NCI-H1417 treated with DMSO at 0.1 percent for 48 hours (cell line): ENCODE results near the gene ACOT11.

Source experiments
- DNase-seq: peaks from one replicate; lab custom pipeline; 2025; lab: John Stamatoyannopoulos, UW

Gene ACOT11

DNA sequence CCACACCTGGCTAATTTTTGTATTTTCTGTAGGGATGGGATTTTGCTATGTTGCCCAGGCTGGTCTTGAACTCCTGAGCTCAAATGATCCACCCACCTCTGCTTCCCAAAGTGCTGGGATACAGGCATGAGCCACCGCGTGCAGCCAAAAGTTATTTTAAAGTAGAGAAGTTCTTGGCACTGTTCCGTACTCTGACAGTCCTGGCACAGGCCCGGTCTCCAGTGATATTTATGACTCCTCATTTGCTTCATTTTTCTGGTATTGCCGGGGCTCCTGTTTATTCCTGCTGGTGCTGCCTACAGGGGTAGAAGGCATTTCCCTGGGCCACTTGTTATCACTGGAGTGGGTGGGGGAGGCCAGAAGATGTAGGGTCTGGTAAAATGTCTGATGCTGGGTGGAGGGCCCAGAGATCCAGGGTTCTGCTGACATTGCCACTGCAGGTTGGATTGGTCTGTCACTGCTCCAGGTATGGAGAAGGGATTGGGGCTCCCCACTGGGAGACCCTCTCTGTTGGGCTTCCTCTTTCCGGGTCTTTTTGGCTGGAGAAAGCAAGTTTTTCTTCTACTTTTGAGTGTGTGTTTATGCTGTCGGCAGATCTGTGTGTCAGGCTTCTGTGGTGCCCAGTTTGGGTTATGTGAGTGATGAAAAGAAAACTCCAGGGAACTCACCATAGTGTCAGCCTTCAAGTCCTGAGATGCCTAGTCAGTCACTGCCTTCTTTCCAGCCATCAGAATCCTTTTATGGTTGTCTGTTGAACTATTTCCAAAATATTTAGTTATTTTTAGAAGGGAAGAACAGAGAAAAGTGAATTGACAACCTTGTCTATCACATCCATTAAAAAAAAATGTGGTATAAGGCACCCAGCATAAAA, 98.0 kb downstream of the ACOT11 start:
- no peak for DNase-seq

DNA sequence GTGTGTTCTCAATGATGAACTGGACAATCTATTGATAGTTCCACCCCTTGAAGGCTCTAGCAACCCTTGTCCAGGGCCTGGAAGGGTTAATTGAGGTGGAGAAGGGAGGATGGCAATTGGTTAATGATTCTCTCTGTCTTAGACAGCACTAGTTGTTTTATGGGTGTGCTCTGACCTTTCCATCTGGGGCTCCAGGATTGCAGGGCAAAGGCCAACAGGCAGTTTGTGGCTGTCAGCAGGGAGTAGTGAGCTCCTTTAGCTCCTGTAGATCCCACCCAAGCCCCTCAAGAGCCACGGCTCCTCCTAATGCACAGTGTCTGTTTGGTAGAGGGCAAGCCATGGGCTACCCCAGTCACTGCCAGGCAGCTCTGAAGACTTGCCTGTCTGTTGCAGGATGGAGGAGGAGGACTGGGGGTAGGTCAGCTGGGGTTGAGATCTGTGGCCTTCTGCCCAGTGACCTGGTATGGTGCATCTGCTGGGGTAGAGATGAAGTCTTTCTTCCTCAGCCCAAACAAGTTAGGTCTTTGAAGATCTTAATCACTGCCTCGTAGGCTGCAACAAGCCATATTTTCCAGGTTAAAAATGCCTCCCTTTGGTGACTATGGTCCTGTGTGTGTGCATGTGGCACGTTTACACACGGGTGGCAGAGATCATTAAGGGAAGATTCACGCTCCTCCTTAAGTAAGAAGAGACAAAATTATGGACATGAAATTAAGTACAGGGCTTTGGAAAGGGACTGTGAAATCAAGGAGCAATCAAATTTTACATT, 101.3 kb downstream of the ACOT11 start:
- DNase-seq, result no peak

DNA sequence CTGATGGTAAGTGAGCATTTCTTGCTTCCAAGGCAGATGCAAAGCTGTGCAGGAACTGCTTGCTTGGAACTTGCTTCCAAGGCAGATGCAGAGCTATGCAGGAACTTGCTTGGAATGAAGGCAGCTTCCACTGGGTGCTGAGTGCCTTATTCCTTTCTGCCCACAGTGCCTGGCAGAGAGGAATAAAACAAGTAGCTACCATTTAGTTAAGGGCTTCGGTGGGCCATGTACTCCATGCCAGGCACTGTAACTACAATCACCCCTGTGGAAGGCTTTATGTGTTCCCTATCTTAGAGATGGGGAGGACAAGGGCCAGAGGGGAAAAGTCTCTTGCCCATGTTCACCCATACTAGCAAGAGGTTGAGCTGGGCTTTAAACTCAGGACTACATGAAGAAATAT, 101.9 kb downstream of the ACOT11 start:
- DNase-seq, result no peak

DNA sequence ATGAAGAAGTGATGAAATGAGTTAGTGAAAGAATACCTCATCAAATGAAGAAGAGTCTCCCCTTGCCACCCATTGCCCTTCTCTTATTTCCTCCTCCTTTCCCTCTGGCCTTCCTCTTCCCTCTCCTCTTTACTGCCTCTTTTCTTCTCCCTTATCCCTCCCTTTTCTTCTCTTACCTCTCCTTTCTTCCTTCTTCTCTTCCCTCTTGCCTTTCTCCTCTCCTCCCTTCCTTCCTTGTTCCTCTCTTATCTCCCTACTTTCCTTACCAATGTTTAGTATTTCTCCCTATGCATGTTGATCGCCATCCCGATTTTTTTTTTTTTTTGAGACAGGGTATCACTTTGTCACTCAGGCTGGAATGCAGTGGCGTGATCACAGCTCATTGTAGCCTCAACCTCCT, 102.4 kb downstream of the ACOT11 start:
- DNase-seq, result no peak

DNA sequence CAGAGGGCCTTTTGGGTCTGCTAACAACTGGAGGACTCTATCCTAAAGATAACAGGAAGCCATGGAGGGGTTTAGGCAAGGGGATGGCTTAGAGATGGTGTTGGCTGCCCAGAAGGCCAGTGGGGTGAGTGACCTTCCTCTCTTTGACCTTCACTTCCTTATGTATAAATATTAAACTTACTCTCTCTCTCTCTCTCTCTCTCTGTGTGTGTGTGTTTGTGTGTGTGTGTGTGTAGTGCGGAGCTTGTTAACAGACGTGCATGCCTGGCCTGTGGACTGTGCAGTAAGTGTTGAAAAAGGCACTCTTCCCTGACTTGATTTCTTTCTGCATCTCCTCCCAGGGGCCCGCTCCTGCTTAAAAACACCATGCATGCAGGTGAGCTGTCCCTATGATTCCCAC, 103.6 kb downstream of the ACOT11 start:
- no peak for DNase-seq

DNA sequence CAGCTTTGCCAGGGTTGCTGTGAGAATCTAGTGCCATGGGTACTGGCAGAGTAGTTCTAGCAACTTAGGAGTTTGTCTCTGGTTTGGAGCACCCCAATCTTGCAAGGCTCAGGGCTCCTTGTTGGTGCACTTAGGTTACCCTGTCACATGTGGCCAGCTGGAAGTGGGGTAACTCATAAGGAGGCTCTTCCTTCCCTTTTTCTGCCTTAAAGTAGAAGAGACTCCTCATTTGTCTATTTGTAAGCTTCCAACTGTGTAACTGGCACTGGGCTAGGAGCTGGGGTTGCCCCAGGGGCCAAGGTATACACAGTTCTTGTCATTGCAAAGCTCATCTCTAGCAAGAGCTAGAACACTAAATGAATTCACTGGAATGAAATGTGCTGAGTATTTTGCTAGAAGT, 104.1 kb downstream of the ACOT11 start:
- no peak for DNase-seq

DNA sequence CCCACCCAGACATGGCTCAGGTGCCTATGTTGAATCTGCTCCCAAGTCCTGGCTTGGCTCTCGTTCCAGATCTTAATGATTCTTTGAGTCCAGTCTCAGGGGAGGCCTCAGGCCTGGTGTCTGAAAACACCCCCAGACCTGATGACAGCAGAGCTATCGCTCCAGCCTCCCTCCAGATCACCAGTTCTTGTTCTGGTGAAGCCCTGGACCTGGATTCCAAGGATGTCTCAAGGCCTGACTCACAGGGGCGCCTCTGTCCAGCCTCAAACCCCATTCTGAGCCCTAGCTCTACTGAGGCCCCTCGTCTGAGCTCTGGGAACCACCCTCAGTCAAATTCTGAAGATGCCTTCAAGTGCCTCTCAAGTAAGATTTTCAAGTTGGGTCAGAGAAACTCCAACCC, 105.0 kb downstream of the ACOT11 start:
- DNase-seq, result no peak

DNA sequence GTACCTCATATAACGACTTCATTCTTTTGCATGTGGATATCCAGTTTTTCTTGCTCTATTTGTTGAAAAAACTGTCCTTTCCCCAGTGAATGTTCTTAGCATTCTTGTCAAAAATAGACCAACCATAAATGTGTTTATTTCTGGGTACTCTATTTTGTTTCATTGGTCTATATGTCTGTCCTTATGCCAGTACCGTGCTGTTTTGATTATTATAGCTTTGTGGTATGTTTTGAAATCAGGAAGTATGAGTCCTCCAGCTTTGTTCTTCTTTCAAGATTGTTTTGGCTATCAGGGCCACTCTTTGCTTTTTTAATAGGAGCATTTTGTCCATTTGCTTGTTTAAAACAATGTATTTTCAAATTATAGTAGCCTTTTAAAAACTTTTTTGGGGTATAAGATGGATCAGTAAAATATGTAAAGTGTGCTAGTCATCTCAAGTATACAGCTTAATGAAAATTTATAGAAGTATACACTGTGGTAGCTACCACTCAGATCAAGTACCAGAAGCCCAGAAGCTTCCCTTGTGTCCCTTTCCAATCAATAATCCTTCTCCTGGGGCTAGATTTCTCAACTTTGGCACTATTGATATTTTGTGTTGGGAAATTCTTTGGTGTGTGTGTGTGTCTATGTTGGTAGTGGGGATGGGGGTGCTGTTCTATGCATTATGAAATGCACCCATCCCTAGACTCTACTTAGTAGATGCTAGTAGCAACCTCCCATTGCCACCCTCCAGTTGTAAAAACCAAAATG, 110.3 kb downstream of the ACOT11 start:
- DNase-seq, result no peak
